HEK293 (cell line): ENCODE measurements around the gene TBL1X.

Source experiments
- CTCF ChIA-PET: fragments of 350-600 bp; formaldehyde crosslinking; extraction: SDS; loops from one replicate; lab custom pipeline; 2021; ENCODE audit warnings: antibody characterized with exemption; lab: Yijun Ruan, JAX
- POLR2A ChIA-PET: fragments of 300-600 bp; formaldehyde crosslinking; extraction: SDS; loops from one replicate; lab custom pipeline; 2020; ENCODE audit warnings: antibody characterized with exemption, inconsistent platforms; lab: Yijun Ruan, JAX
- H3K27ac ChIP-seq: fragments of 200-500 bp; sonication (Bioruptor generic); 2 replicates; pipeline ENCODE4 v1.5.1; 2014; ENCODE audit warnings: low read depth, low read length, control low read depth, inconsistent platforms; ENCODE audit errors: extremely low read depth
- H3K36me3 ChIP-seq, 2 experiments: fragments of 200-500 bp in 1 of 2; sonication (Bioruptor generic) in 1 of 2; 1 replicate in 1 of 2; 2 replicates in 1 of 2; pipeline ENCODE4 v1.5.1; 2014 to 2017; ENCODE audit warnings: inconsistent platforms in 2 of 2, low read length in 2 of 2; ENCODE audit not compliant: control insufficient read depth in 2 of 2, insufficient read depth in 1 of 2
- H3K4me1 ChIP-seq: fragments of 200-500 bp; sonication (Bioruptor generic); 2 replicates; pipeline ENCODE4 v1.5.1; 2014; ENCODE audit warnings: mild to moderate bottlenecking, low read length, inconsistent platforms; ENCODE audit not compliant: control insufficient read depth, insufficient read depth
- H3K4me3 ChIP-seq: 2 replicates; pipeline ENCODE4 v1.5.1; 2011; ENCODE audit warnings: low read depth, mild to moderate bottlenecking, control low read depth, low read length, moderate library complexity
- H3K9me3 ChIP-seq: fragments of 200-500 bp; sonication (Bioruptor generic); 2 replicates; pipeline ENCODE4 v1.5.1; 2014; ENCODE audit warnings: low read depth, low read length, inconsistent platforms; ENCODE audit not compliant: control insufficient read depth, insufficient read depth
- BCL11B ChIP-seq: fragments of 450-650 bp; formaldehyde crosslinking; IDR thresholded peaks from 2 replicates; pipeline ENCODE4 v1.5.1; 2016; ENCODE audit warnings: low read depth, missing biosample characterization, missing genetic modification characterization
- KLF9 ChIP-seq: fragments of 450-650 bp; formaldehyde crosslinking; IDR thresholded peaks from 2 replicates; pipeline ENCODE4 v1.5.1; 2016; ENCODE audit warnings: missing biosample characterization, missing genetic modification characterization, low read depth
- SALL2 ChIP-seq: fragments of 450-650 bp; formaldehyde crosslinking; IDR thresholded peaks from 2 replicates; pipeline ENCODE4 v1.5.0; 2017; ENCODE audit warnings: missing biosample characterization, mild to moderate bottlenecking, missing genetic modification characterization, borderline replicate concordance
- SP2 ChIP-seq: fragments of 450-650 bp; formaldehyde crosslinking; IDR thresholded peaks from 2 replicates; pipeline ENCODE4 v1.5.1; 2016; ENCODE audit warnings: missing biosample characterization, missing genetic modification characterization
- YY1 ChIP-seq: fragments of 450-650 bp; formaldehyde crosslinking; IDR thresholded peaks from 2 replicates; pipeline ENCODE4 v1.5.1; 2018; ENCODE audit warnings: missing biosample characterization, missing genetic modification characterization
- YY2 ChIP-seq: fragments of 450-650 bp; formaldehyde crosslinking; IDR thresholded peaks from 2 replicates; pipeline ENCODE4 v1.5.1; 2016; ENCODE audit warnings: missing biosample characterization, missing genetic modification characterization
- ZNF157 ChIP-seq: fragments of 450-650 bp; formaldehyde crosslinking; IDR thresholded peaks from 2 replicates; pipeline ENCODE4 v1.5.1; 2016; ENCODE audit warnings: missing biosample characterization, missing genetic modification characterization
- ZNF202 ChIP-seq: fragments of 450-650 bp; formaldehyde crosslinking; IDR thresholded peaks from 2 replicates; pipeline ENCODE4 v1.5.1; 2016; ENCODE audit warnings: missing biosample characterization, missing genetic modification characterization, borderline replicate concordance
- ZNF221 ChIP-seq: fragments of 450-650 bp; formaldehyde crosslinking; IDR thresholded peaks from 2 replicates; pipeline ENCODE4 v1.5.1; 2017; ENCODE audit warnings: missing biosample characterization, missing genetic modification characterization, borderline replicate concordance
- ZNF350 ChIP-seq: fragments of 450-650 bp; formaldehyde crosslinking; IDR thresholded peaks from 2 replicates; pipeline ENCODE4 v1.5.0; 2017; ENCODE audit warnings: missing biosample characterization, mild to moderate bottlenecking, missing genetic modification characterization
- ZNF354C ChIP-seq: fragments of 450-650 bp; formaldehyde crosslinking; IDR thresholded peaks from 2 replicates; pipeline ENCODE4 v1.5.1; 2016; ENCODE audit warnings: missing biosample characterization, missing genetic modification characterization, low read depth, borderline replicate concordance
- ZNF394 ChIP-seq: fragments of 450-650 bp; formaldehyde crosslinking; IDR thresholded peaks from 2 replicates; pipeline ENCODE4 v1.5.1; 2016; ENCODE audit warnings: missing biosample characterization, missing genetic modification characterization, mild to moderate bottlenecking, moderate library complexity, borderline replicate concordance
- ZNF398 ChIP-seq: fragments of 450-650 bp; formaldehyde crosslinking; IDR thresholded peaks from 2 replicates; pipeline ENCODE4 v1.5.1; 2017; ENCODE audit warnings: missing biosample characterization, missing genetic modification characterization
- ZNF416 ChIP-seq: fragments of 450-650 bp; formaldehyde crosslinking; IDR thresholded peaks from 2 replicates; pipeline ENCODE4 v1.5.1; 2016; ENCODE audit warnings: missing biosample characterization, missing genetic modification characterization
- ZNF423 ChIP-seq: fragments of 450-650 bp; formaldehyde crosslinking; IDR thresholded peaks from 2 replicates; pipeline ENCODE4 v1.5.1; 2016; ENCODE audit warnings: missing biosample characterization, missing genetic modification characterization
- ZNF571 ChIP-seq: fragments of 450-650 bp; formaldehyde crosslinking; IDR thresholded peaks from 2 replicates; pipeline ENCODE4 v1.5.0; 2017; ENCODE audit warnings: missing biosample characterization, missing genetic modification characterization
- ZNF610 ChIP-seq: fragments of 450-650 bp; formaldehyde crosslinking; IDR thresholded peaks from 2 replicates; pipeline ENCODE4 v1.5.1; 2016; ENCODE audit warnings: missing biosample characterization, missing genetic modification characterization, borderline replicate concordance
- ZNF624 ChIP-seq: fragments of 450-650 bp; formaldehyde crosslinking; IDR thresholded peaks from 2 replicates; pipeline ENCODE4 v1.5.1; 2017; ENCODE audit warnings: missing biosample characterization, missing genetic modification characterization
- ZNF660 ChIP-seq: fragments of 450-650 bp; IDR thresholded peaks from 2 replicates; pipeline ENCODE4 v1.5.1; 2018; ENCODE audit warnings: missing biosample characterization, mild to moderate bottlenecking, missing genetic modification characterization
- ZNF837 ChIP-seq: fragments of 450-650 bp; formaldehyde crosslinking; IDR thresholded peaks from 2 replicates; pipeline ENCODE4 v1.5.1; 2016; ENCODE audit warnings: missing biosample characterization, missing genetic modification characterization
- ZSCAN16 ChIP-seq: fragments of 450-650 bp; formaldehyde crosslinking; IDR thresholded peaks from 2 replicates; pipeline ENCODE4 v1.5.1; 2016; ENCODE audit warnings: missing biosample characterization, missing genetic modification characterization
- ZSCAN23 ChIP-seq: fragments of 450-650 bp; formaldehyde crosslinking; IDR thresholded peaks from 2 replicates; pipeline ENCODE4 v1.5.1; 2016; ENCODE audit warnings: missing biosample characterization, missing genetic modification characterization

Gene TBL1X

GRCh38 chrX:9483376-9483775, 18.5 kb downstream of the TBL1X start:
- no peaks in the 10 kb centered on the region for H3K36me3 ChIP-seq
- no peak overlapping the region for H3K4me3 ChIP-seq
- no peak for TF ChIP-seq ZNF221 (tag by site-specific recombination)
- no peak for TF ChIP-seq ZNF610 (tag by site-specific recombination)
- TF ChIP-seq SP2 (tag by site-specific recombination) = no peak
- H3K27ac ChIP-seq = no peak overlapping the region
- no peaks in the 10 kb centered on the region for H3K4me1 ChIP-seq
- CTCF ChIA-PET = no interaction called here
- POLR2A ChIA-PET = no interaction called here
- H3K9me3 ChIP-seq = no peaks in the 10 kb centered on the region

- ChIA-PET POLR2A (no interaction called here), CTCF (no interaction called here)
Observed at GRCh38 chrX:9486786-9487387, 22.0 kb downstream of the TBL1X start.

GRCh38 chrX:9488586-9488985, 23.7 kb downstream of the TBL1X start:
- CTCF ChIA-PET = no interaction called here
- no peaks in the 10 kb centered on the region for H3K4me1 ChIP-seq
- POLR2A ChIA-PET = no interaction called here
- TF ChIP-seq ZNF837 (tag by site-specific recombination) (no peak), ZNF394 (tag by site-specific recombination) (no peak), ZNF416 (no peak), ZNF398 (tag by site-specific recombination) (no peak), ZNF660 (tag by site-specific recombination) (no peak), ZNF202 (tag by site-specific recombination) (no peak), ZSCAN16 (no peak), KLF9 (no peak), ZNF624 (no peak), ZNF157 (tag by site-specific recombination) (no peak), YY1 (tag by site-specific recombination) (no peak), SALL2 (no peak), BCL11B (tag by site-specific recombination) (no peak), ZNF571 (tag by site-specific recombination) (no peak), ZNF423 (tag by site-specific recombination) (no peak)
- no peaks in the 10 kb centered on the region for H3K9me3 ChIP-seq
- H3K36me3 ChIP-seq = no peaks in the 10 kb centered on the region
- H3K4me3 ChIP-seq = no peak overlapping the region
- no peak overlapping the region for H3K27ac ChIP-seq

More at GRCh38 chrX:9486786-9487387, 22.0 kb downstream of the TBL1X start:
- no peak overlapping the region for H3K27ac ChIP-seq
- TF ChIP-seq ZNF354C = no peak
- no peak for TF ChIP-seq YY2 (tag by site-specific recombination)
- no peak for TF ChIP-seq ZNF350
- TF ChIP-seq ZSCAN23 = no peak
- TF ChIP-seq ZNF394 (tag by site-specific recombination) = no peak
- TF ChIP-seq, all 188 proteins: peak for 0
- Histone ChIP-seq H3K9me3 (no peaks in the 10 kb centered on the region), H3K36me3 (no peaks in the 10 kb centered on the region), H3K4me3 (no peak overlapping the region), H3K4me1 (no peaks in the 10 kb centered on the region)
